AML-193 (cell line): ENCODE data around the gene ADIG.

Experiments
- DNase-seq, 2 experiments: peaks; one replicate each; lab custom pipeline; 2025; lab: John Stamatoyannopoulos, UW

Gene ADIG

GRCh38 chr20:38633577-38634093, 52.6 kb downstream of the ADIG start:
- DNase-seq, result peak; percentile 48 to 57

GRCh38 chr20:38635721-38636288, 54.8 kb downstream of the ADIG start:
- DNase-seq, result peak; percentile 2 to 9
